ENCODE measurements around the gene CCDC9B.

The CCDC9B gene

GRCh38 chr15:40344631-40345120 is 3.9 kb upstream of the CCDC9B start:
- no peak for DNase-seq

GRCh38 chr15:40344217-40344616 is 3.5 kb upstream of the CCDC9B start:
- no peak for DNase-seq

- DNase-seq = no peak
Observed at GRCh38 chr15:40343512-40343911, 2.8 kb upstream of the CCDC9B start.

DNA sequence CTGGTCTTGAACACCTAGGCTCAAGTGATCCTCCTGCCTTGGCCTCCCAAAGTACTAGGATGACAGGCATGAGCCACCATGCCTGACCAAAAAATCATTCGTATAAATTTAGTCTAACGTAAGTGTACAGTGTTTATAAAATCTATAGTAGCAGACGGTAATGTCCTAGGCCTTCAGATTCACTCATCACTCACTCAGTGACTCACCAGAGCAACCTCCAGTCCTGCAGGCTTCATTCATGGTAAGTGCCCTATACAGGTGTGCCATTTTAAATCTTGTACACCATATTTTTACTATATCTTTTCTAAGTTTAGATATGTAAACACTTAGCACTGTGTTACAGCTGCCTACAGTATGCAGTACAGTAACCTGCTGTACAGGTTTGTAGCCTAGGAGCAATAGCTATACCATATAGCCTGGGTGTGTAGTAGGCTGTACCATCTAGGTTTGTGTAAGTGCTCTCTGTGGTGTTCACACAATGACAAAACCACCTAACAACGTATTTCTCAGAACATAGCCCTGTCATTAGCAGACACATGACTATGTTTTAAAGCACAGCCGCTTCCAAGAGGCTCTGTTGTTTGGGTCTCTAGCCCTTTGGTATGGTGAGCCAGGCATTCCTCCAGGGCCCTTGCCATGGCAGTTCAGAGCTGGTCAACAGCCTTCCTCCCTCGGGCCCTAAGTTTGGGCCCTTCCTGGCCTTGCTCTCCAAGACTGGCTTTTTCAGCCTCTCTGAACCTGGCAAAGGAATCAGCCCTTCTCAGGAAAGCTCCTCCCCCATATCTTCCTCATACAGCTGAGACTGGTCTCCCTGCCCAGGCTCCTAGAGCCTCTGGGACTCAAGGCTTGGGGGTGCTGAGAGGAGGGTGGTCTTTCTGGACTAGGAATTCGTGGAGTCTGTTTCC is 1.9 kb upstream of the CCDC9B start:
- no peak for DNase-seq

DNA sequence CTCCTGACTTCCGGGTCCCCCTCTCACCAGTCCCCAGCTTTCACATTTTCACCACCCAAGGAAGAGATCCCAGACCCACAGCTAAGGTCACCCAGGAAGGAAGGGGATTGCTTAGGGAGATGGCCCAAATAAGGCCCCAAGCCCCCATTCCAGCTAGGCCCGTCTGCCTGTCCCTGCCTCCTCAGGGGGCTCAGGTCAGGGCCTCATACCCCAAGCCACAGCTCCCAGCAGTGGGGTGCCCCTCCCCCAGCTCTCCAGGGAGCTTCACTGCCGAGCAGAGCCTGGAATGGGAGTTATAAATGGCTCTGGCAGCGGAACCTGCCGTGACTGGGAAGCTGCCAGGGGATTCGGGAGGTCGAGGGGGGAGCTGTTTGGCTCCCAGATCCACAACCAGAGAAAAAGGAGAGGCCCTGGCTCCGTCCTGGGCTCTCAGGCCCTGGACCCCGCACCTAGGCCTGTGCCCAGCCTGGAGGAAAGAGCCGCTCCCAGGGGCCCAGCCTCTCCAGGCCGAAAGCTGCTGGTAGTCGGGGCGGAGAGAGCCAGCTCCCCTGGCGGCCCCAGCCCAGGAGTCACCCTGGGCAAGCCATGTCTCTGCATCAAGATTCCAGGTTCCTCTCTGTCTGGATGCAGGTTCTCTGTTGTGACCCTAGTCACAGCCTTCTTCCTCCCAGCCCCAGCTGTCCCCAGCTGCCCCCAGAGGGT is 550 bp downstream of the CCDC9B start:
- DNase-seq = no peak

DNA sequence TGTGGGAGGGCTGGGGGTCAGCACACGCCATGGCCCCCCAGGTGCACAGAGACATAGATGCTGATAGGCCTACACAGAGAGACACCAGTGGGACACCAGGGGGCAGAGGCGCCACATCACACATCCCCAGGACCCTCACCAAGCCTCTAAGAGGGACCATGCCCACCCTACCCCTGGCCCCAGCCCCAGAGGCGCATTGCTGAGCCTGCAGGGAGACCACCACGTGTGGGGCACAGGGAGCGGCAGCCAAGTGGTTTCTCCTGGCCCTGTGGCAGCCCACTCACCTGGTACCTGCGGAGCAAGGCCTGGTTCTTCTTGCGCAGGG is 1.2 kb downstream of the CCDC9B start:
- DNase-seq = no peak

- DNase-seq = no peak
Observed at GRCh38 chr15:40338921-40339620, 1.7 kb downstream of the CCDC9B start.

DNA sequence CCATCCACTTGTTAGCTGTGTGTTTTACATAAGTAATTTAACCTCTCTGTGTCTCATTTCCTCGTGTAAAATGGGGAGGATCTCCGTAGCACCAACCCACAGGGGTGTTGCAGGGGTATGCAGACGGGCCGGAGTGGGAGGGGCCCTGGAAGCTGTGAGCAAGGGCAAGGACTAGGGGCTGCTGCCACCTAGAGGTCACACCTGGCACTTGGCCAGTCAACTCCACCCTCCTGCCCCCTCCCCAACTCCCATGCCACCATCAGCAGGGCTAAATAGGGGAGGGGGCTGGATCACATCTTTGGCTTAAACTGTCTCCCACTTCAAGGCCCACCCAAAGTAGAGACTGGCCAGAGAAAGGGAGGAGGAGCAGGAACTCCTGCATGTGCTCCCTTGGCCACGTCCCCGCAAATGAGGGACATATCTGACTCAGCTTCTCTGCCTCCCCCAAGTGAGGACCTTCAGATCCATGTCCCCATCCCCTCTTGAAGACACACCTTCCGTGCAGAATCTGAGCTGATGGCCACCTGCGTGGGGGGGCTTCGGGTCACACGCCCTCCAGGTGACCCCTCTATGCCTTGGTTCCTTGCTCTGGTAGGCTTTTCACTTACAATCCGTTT is 2.6 kb downstream of the CCDC9B start:
- DNase-seq = peak; percentile 9

- DNase-seq = no peak
Observed at GRCh38 chr15:40337597-40337996, 3.1 kb downstream of the CCDC9B start.

DNA sequence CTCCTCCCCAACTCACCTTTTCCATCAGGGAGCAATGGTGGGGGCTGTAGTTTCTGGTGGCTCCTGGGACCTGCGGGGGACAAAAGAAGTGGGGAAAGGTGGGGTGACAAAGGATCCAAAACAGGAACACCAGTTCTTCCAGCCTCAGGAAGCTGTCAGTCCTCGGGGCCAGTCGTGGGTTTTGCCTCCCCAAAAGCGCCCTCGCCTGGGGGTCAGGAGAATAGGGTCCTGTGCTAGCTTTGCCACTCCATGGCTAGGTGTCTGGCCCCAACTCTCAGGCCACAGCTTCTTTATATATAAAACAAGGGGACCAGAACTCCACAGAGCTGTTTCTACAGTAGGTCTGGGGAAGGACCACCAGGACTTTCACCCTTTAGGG is 4.0 kb downstream of the CCDC9B start:
- DNase-seq = no peak

GRCh38 chr15:40335938-40336743 is 4.6 kb downstream of the CCDC9B start:
- peak; percentile 39 for DNase-seq

DNA sequence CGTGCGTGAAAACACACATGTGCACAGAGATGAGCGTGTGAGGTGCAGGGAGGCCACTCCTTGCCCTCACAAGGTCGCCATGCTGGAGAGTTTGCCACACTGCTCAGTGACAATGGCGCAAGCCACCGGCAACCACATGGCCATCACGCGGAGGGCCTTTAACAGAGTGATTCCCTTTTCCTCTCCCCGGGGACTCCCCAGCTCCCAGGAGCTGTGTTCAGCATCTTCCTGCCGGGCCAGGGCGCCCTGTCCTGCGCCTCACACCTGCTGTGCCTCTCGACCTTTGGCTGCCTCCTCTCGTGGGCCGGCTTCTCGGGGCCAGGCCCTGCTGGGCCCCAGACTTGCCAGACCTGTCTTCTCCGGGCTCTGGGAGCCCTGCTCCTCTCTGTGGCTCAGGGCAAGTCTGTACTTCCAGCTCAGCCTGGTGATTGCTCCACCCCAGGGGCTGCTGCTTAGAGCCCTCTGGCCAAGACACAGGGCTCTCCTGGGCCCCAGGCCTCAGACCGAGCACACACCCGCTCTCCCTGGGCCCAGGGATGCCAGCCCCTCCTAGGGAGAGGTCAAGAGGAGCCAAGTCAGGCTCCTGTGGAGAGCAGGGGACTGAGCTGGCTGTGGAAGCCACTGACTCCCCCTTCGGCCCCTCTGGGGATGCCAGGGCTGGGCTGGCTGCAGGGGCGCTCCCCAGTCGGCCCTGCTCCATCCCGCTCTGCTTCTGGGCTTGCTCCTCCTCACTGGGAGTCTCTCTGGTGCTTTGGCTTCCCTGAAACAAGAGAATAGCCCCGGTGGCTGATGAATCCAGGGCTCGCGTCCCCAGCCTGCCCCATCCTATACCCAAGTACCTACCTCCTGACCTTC is 5.6 kb downstream of the CCDC9B start:
- DNase-seq = no peak

GRCh38 chr15:40334541-40334940 is 6.2 kb downstream of the CCDC9B start:
- DNase-seq = no peak

- no peak for DNase-seq
Observed at GRCh38 chr15:40333922-40334492, 6.7 kb downstream of the CCDC9B start.

DNA sequence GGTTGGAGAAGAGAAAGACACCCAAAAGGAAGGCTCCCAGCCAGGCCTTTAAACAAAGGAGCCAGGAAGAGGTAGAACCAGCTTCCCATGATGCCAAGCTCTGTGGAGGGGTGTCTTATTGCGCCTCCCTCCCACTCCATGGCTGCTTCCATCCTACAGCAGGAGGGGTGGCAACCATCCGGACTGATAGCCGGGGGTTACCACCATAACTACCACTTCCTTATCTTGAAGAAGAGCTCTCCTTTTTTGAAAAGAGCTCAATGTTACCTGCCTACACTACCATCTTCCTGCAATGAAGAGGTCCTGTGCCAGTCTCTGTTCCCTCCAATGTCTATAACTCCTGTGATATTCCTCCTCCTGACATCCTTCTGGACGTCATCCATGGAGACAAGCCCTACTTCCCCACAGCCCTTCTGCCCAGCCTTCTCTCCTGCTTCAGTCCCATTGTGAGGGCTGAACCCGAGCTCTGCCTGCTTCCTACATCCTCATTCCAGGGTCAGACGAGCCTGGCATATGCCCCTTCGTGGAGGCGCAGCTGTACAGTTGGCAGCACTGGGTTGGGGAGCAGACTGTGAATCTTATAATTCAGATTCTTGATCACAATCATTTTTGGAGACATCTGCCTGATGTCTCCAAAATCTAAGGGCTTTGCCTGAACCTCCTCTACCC is 8.5 kb downstream of the CCDC9B start:
- no peak for DNase-seq

- no peak for DNase-seq
Observed at GRCh38 chr15:40331637-40332036, 9.1 kb downstream of the CCDC9B start.

DNA sequence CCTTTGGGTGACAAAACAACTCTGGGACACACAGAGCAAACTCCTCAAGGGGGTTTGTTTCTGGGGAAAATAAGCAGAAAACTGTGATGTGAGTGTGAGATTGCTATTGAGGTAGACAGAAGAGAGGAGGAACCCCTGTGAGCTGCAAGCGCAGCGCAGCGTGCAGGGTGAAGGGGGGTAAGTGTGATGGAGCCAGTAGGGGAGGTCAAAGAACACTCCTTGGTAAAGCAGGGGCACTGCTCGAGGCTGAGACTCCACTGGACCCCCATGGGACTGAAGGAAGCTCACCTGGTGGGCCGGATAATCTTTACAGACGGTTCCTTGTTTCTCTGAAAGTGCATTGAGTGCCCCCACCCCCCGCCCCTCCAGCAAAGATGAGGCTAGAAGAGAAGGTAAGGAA is 9.7 kb downstream of the CCDC9B start:
- DNase-seq = no peak

- no peak for DNase-seq
Observed at GRCh38 chr15:40330368-40330836, 10.3 kb downstream of the CCDC9B start.

- no peak for DNase-seq
Observed at GRCh38 chr15:40329804-40330203, 10.9 kb downstream of the CCDC9B start.

DNA sequence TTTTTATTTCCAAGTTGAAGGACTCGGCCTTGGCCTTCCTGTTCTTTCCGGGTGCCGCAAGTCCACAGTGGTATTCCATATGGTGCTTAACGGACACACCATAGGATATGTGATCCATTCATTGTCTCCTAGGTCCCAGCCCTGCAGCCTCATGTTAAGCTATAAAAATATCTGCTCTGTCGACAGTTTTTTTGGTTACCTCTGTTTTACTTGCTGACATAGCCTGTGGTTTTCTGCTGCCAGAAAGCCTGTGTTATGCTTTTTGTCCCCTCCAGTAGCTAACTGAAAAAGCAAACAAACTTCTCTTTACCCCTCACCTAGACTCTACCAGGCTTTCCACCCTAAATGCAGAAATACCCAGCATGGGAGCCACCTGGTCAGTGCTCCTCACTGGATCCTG is 12.0 kb downstream of the CCDC9B start:
- DNase-seq = no peak
